Measurements from ENCODE around the gene NDUFC2.
"Not testable (repeated sequence)": the region's sequence is repeated elsewhere in the genome, so short reads cannot be mapped to it uniquely, and the experiment has no call there.

Gene NDUFC2

GRCh38 chr11:78049348-78049747 lies 30.3 kb downstream of the NDUFC2 start:
- no peak for DNase-seq

- DNase-seq, result no peak
These were observed 31.1 kb downstream of the NDUFC2 start for GRCh38 chr11:78048561-78048960.

- no peak for DNase-seq
These were observed 33.2 kb downstream of the NDUFC2 start for GRCh38 chr11:78046486-78046854.

- DNase-seq, result peak; percentile 66
These were observed 33.7 kb downstream of the NDUFC2 start for GRCh38 chr11:78045851-78046485.

- DNase-seq, result no peak
These were observed 35.0 kb downstream of the NDUFC2 start for GRCh38 chr11:78044706-78045105.

GRCh38 chr11:78041843-78042440 lies 37.7 kb downstream of the NDUFC2 start:
- DNase-seq, result no peak

GRCh38 chr11:78041380-78041719 lies 38.3 kb downstream of the NDUFC2 start:
- not testable (repeated sequence) for DNase-seq

GRCh38 chr11:78040691-78041379 lies 38.8 kb downstream of the NDUFC2 start:
- peak; percentile 31 for DNase-seq

GRCh38 chr11:78039919-78040671 lies 39.6 kb downstream of the NDUFC2 start:
- DNase-seq, result peak; percentile 93

GRCh38 chr11:78039391-78039918 lies 40.2 kb downstream of the NDUFC2 start:
- DNase-seq, result no peak

- DNase-seq, result no peak
These were observed 40.9 kb downstream of the NDUFC2 start for GRCh38 chr11:78038697-78039313.

GRCh38 chr11:78037825-78038620 lies 41.6 kb downstream of the NDUFC2 start:
- DNase-seq, result no peak

GRCh38 chr11:78037056-78037455 lies 42.6 kb downstream of the NDUFC2 start:
- DNase-seq, result no peak

- no peak for DNase-seq
These were observed 43.3 kb downstream of the NDUFC2 start for GRCh38 chr11:78036313-78036712.

- DNase-seq, result no peak
These were observed 45.0 kb downstream of the NDUFC2 start for GRCh38 chr11:78034623-78035022.

GRCh38 chr11:78033040-78033439 lies 46.6 kb downstream of the NDUFC2 start:
- DNase-seq, result no peak

- no peak for DNase-seq
These were observed 47.6 kb downstream of the NDUFC2 start for GRCh38 chr11:78032090-78032489.

GRCh38 chr11:78031629-78032028 lies 48.0 kb downstream of the NDUFC2 start:
- DNase-seq, result no peak

- peak; percentile 50 for DNase-seq
These were observed 49.0 kb downstream of the NDUFC2 start for GRCh38 chr11:78030429-78031325.

- not testable (repeated sequence) for DNase-seq
These were observed 51.2 kb downstream of the NDUFC2 start for GRCh38 chr11:78028423-78028822.

- DNase-seq, result no peak
These were observed 51.9 kb downstream of the NDUFC2 start for GRCh38 chr11:78027759-78028158.
